GM12891 (cell line): ENCODE measurements around the gene RHBDL1.

Experiments
- POLR2A ChIP-seq: IDR thresholded peaks from 2 replicates; pipeline ENCODE4 v1.6.1; 2011; ENCODE audit warnings: low read depth, low read length, control low read depth
- POLR2AphosphoS5 ChIP-seq: IDR thresholded peaks from 2 replicates; pipeline ENCODE4 v1.6.1; 2011; ENCODE audit warnings: low read depth, low read length, control low read depth
- POU2F2 ChIP-seq: IDR thresholded peaks from 2 replicates; pipeline ENCODE4 v1.6.1; 2011; ENCODE audit warnings: low read depth, mild to moderate bottlenecking, control low read depth, low read length, moderate library complexity
- SPI1 ChIP-seq: IDR thresholded peaks from 2 replicates; pipeline ENCODE4 v1.6.1; 2011; ENCODE audit warnings: low read depth, low read length, control low read depth
- TAF1 ChIP-seq: IDR thresholded peaks from 2 replicates; pipeline ENCODE4 v1.6.1; 2011; ENCODE audit warnings: low read depth, low read length, control low read depth

GRCh38 chr16:700684-701584 is 25.5 kb downstream of the RHBDL1 start:
- TF ChIP-seq POLR2A: no peak
- TF ChIP-seq SPI1: no peak
- no peak for TF ChIP-seq POLR2AphosphoS5
- TF ChIP-seq POU2F2: no peak
- no peak for TF ChIP-seq TAF1
